ENCODE measurements around the gene THEM5.
A peak's percentile ranks its signal among the peaks of the same experiment; 100 is the strongest.
"Not testable (repeated sequence)": the region's sequence is repeated elsewhere in the genome, so short reads cannot be mapped to it uniquely, and the experiment has no call there.

The THEM5 gene

GRCh38 chr1:151853411-151853943 lies at the start of gene THEM5:
THEM5 (minus strand) TSS chr1:151853712; CDS start chr1:151853565, 147 bp downstream.
- no peak for DNase-seq

GRCh38 chr1:151902858-151903257 lies 49.3 kb upstream of the THEM5 start:
- no peak for DNase-seq

GRCh38 chr1:151900804-151901203 lies 47.3 kb upstream of the THEM5 start:
- not testable (repeated sequence) for DNase-seq

GRCh38 chr1:151898519-151898991 lies 45.0 kb upstream of the THEM5 start:
- peak; percentile 49 for DNase-seq

GRCh38 chr1:151897991-151898431 lies 44.5 kb upstream of the THEM5 start:
- no peak for DNase-seq

- no peak for DNase-seq
Measured at GRCh38 chr1:151893176-151893924, 39.8 kb upstream of the THEM5 start.

- DNase-seq: no peak
Measured at GRCh38 chr1:151892190-151892589, 38.7 kb upstream of the THEM5 start.

- no peak for DNase-seq
Measured at GRCh38 chr1:151891512-151891911, 38.0 kb upstream of the THEM5 start.

- no peak for DNase-seq
Measured at GRCh38 chr1:151888972-151889570, 35.6 kb upstream of the THEM5 start.

GRCh38 chr1:151887028-151887427 lies 33.5 kb upstream of the THEM5 start:
- no peak for DNase-seq

GRCh38 chr1:151885479-151885878 lies 32.0 kb upstream of the THEM5 start:
- DNase-seq: no peak

GRCh38 chr1:151884879-151885278 lies 31.4 kb upstream of the THEM5 start:
- DNase-seq: not testable (repeated sequence)

GRCh38 chr1:151884445-151884844 lies 30.9 kb upstream of the THEM5 start:
- not testable (repeated sequence) for DNase-seq

- DNase-seq: not testable (repeated sequence)
Measured at GRCh38 chr1:151883898-151884297, 30.4 kb upstream of the THEM5 start.

- not testable (repeated sequence) for DNase-seq
Measured at GRCh38 chr1:151882918-151883317, 29.4 kb upstream of the THEM5 start.

GRCh38 chr1:151882466-151882865 lies 29.0 kb upstream of the THEM5 start:
- DNase-seq: no peak

- no peak for DNase-seq
Measured at GRCh38 chr1:151881479-151881878, 28.0 kb upstream of the THEM5 start.

- DNase-seq: no peak
Measured at GRCh38 chr1:151875419-151876097, 22.0 kb upstream of the THEM5 start.

- DNase-seq: not testable (repeated sequence)
Measured at GRCh38 chr1:151872776-151873175, 19.3 kb upstream of the THEM5 start.

- no peak for DNase-seq
Measured at GRCh38 chr1:151871284-151872030, 17.9 kb upstream of the THEM5 start.

- no peak for DNase-seq
Measured at GRCh38 chr1:151868486-151868885, 15.0 kb upstream of the THEM5 start.

- no peak for DNase-seq
Measured at GRCh38 chr1:151867765-151868411, 14.4 kb upstream of the THEM5 start.
